HEK293 (cell line): ENCODE results near the gene VPS29.

Source experiments
- EGR2 ChIP-seq: fragments of 450-650 bp; formaldehyde crosslinking; IDR thresholded peaks from 2 replicates; pipeline ENCODE4 v1.5.1; 2016; ENCODE audit warnings: low read depth, missing biosample characterization, missing genetic modification characterization
- FEZF1 ChIP-seq: fragments of 450-650 bp; formaldehyde crosslinking; IDR thresholded peaks from 2 replicates; pipeline ENCODE4 v1.5.1; 2016; ENCODE audit warnings: missing biosample characterization, missing genetic modification characterization
- GLIS1 ChIP-seq: fragments of 450-650 bp; formaldehyde crosslinking; IDR thresholded peaks from 2 replicates; pipeline ENCODE4 v1.5.1; 2016; ENCODE audit warnings: missing biosample characterization, missing genetic modification characterization
- HOXD13 ChIP-seq: sonication (generic); formaldehyde crosslinking; IDR thresholded peaks from 2 replicates; pipeline ENCODE4 v1.8.0; 2022; ENCODE audit warnings: missing genetic modification reagents, borderline replicate concordance
- KLF1 ChIP-seq: fragments of 450-650 bp; formaldehyde crosslinking; IDR thresholded peaks from 2 replicates; pipeline ENCODE4 v1.5.1; 2016; ENCODE audit warnings: missing biosample characterization, missing genetic modification characterization
- OSR2 ChIP-seq: fragments of 450-650 bp; formaldehyde crosslinking; IDR thresholded peaks from 2 replicates; pipeline ENCODE4 v1.5.1; 2016; ENCODE audit warnings: missing biosample characterization, missing genetic modification characterization
- ZBTB1 ChIP-seq: fragments of 450-650 bp; formaldehyde crosslinking; IDR thresholded peaks from 2 replicates; pipeline ENCODE4 v1.5.1; 2016; ENCODE audit warnings: missing biosample characterization, missing genetic modification characterization
- ZFHX2 ChIP-seq: fragments of 450-650 bp; formaldehyde crosslinking; conservative IDR thresholded peaks from 2 replicates; pipeline ENCODE4 v1.5.1; 2016; ENCODE audit warnings: missing biosample characterization, missing genetic modification characterization
- ZNF10 ChIP-seq: fragments of 450-650 bp; formaldehyde crosslinking; IDR thresholded peaks from 2 replicates; pipeline ENCODE4 v1.5.1; 2017; ENCODE audit warnings: missing biosample characterization, missing genetic modification characterization
- ZNF132 ChIP-seq: fragments of 450-650 bp; formaldehyde crosslinking; IDR thresholded peaks from 2 replicates; pipeline ENCODE4 v1.5.1; 2017; ENCODE audit warnings: missing biosample characterization, missing genetic modification characterization, borderline replicate concordance
- ZNF19 ChIP-seq: fragments of 450-650 bp; formaldehyde crosslinking; IDR thresholded peaks from 2 replicates; pipeline ENCODE4; 2016; ENCODE audit warnings: missing biosample characterization, missing genetic modification characterization, low read depth
- ZNF23 ChIP-seq: fragments of 450-650 bp; formaldehyde crosslinking; IDR thresholded peaks from 2 replicates; pipeline ENCODE4 v1.5.1; 2016; ENCODE audit warnings: missing biosample characterization, missing genetic modification characterization, borderline replicate concordance
- ZNF24 ChIP-seq: fragments of 450-650 bp; formaldehyde crosslinking; IDR thresholded peaks from 2 replicates; pipeline ENCODE4 v1.5.1; 2016; ENCODE audit warnings: missing biosample characterization, missing genetic modification characterization
- ZNF341 ChIP-seq: fragments of 450-650 bp; formaldehyde crosslinking; IDR thresholded peaks from 2 replicates; pipeline ENCODE4; 2016; ENCODE audit warnings: low read depth, missing biosample characterization, missing genetic modification characterization
- ZNF521 ChIP-seq: fragments of 450-650 bp; formaldehyde crosslinking; IDR thresholded peaks from 2 replicates; pipeline ENCODE4 v1.5.1; 2017; ENCODE audit warnings: missing biosample characterization, mild to moderate bottlenecking, missing genetic modification characterization
- ZNF561 ChIP-seq: fragments of 450-650 bp; IDR thresholded peaks from 2 replicates; pipeline ENCODE4 v1.5.1; 2018; ENCODE audit warnings: missing biosample characterization, missing genetic modification characterization, borderline replicate concordance
- ZNF571 ChIP-seq: fragments of 450-650 bp; formaldehyde crosslinking; IDR thresholded peaks from 2 replicates; pipeline ENCODE4 v1.5.0; 2017; ENCODE audit warnings: missing biosample characterization, missing genetic modification characterization
- ZNF626 ChIP-seq: fragments of 450-650 bp; sonication (Bioruptor Pico); formaldehyde crosslinking; IDR thresholded peaks from 2 replicates; pipeline ENCODE4 v1.5.1; 2018; ENCODE audit warnings: missing biosample characterization, missing genetic modification characterization, inconsistent platforms
- ZNF670 ChIP-seq: fragments of 450-650 bp; formaldehyde crosslinking; IDR thresholded peaks from 2 replicates; pipeline ENCODE4 v1.5.1; 2016; ENCODE audit warnings: missing biosample characterization, missing genetic modification characterization, low read depth
- ZNF830 ChIP-seq: fragments of 450-650 bp; IDR thresholded peaks from 2 replicates; pipeline ENCODE4 v1.5.0; 2018; ENCODE audit warnings: missing biosample characterization, missing genetic modification characterization, low read depth, mild to moderate bottlenecking, moderate library complexity
- ZNF843 ChIP-seq: fragments of 450-650 bp; formaldehyde crosslinking; IDR thresholded peaks from 2 replicates; pipeline ENCODE4 v1.5.1; 2016; ENCODE audit warnings: missing biosample characterization, missing genetic modification characterization
- ZSCAN23 ChIP-seq: fragments of 450-650 bp; formaldehyde crosslinking; IDR thresholded peaks from 2 replicates; pipeline ENCODE4 v1.5.1; 2016; ENCODE audit warnings: missing biosample characterization, missing genetic modification characterization
- TF ChIP-seq, protein P1 (sequence below): fragments of 450-650 bp; IDR thresholded peaks from 2 replicates; pipeline ENCODE4 v1.5.1; 2018; ENCODE audit warnings: missing biosample characterization, mild to moderate bottlenecking, missing genetic modification characterization
- TF ChIP-seq, protein P2 (sequence below): fragments of 450-650 bp; formaldehyde crosslinking; IDR thresholded peaks from 2 replicates; pipeline ENCODE4 v1.5.1; 2016; ENCODE audit warnings: missing biosample characterization, missing genetic modification characterization, low read depth
- TF ChIP-seq, protein P3 (sequence below): fragments of 450-650 bp; formaldehyde crosslinking; IDR thresholded peaks from 2 replicates; pipeline ENCODE4 v1.5.1; 2016; ENCODE audit warnings: missing biosample characterization, missing genetic modification characterization
- TF ChIP-seq, protein P4 (sequence below): fragments of 450-650 bp; formaldehyde crosslinking; IDR thresholded peaks from 2 replicates; pipeline ENCODE4 v1.5.0; 2017; ENCODE audit warnings: missing biosample characterization, missing genetic modification characterization, borderline replicate concordance
- TF ChIP-seq, protein P5 (sequence below): fragments of 450-650 bp; formaldehyde crosslinking; IDR thresholded peaks from 2 replicates; pipeline ENCODE4 v1.5.1; 2017; ENCODE audit warnings: missing biosample characterization, missing genetic modification characterization
- TF ChIP-seq, protein P6 (sequence below): IDR thresholded peaks from 2 replicates; pipeline ENCODE4 v1.6.1; 2011; ENCODE audit warnings: mild to moderate bottlenecking, low read depth, low read length, borderline replicate concordance

Gene VPS29

DNA sequence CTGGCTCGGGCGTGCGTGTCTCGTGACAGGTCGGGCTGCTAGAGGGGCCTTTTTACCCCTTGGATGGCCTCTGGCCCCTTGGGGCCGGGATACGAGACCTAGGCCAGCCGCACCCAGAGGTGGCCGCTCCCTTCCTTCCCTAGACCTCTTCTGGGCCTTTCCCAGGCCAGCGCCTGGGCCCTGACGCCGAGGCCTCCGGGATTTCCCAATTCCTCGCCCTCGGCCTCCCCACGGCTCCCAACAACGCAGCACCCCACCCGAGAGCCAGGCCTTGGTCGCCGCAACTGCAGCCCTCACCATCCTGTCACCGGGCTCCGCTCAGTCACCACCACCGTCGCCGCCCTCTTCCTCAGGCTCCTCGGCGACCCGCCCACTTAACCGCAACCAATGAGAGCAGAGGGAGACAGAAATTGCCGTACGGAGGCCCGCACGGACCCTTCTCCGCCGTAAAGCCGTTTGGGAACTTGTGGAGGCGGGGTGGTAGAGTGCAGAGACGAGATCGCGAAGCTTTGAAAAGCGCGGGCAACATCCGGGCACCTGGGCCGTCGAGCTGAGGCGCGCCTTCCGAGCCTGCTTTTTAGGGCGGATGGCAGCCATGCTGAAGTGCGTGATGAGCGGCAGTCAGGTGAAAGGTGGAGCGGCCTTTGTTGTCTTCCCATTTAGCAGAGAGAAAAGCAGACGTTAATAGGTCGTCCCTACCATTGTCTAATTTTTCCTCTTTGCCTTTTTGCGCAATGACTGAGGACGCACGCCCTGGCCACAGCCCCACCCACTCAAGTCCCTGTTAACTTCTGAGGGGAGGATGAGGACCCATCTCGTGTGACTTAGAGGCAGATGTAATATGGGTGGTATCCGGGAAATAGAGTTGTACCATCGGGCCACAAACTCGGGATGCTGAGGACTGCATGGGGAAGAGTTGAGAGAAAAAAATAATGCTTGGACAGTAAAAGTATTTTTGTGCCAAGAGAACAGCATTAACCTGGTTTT lies at the start of gene VPS29, which contains the start of gene RAD9B (continued):
- TF ChIP-seq EGR2 (tag by site-specific recombination) = peak; percentile 82
- TF ChIP-seq, protein P1, sequence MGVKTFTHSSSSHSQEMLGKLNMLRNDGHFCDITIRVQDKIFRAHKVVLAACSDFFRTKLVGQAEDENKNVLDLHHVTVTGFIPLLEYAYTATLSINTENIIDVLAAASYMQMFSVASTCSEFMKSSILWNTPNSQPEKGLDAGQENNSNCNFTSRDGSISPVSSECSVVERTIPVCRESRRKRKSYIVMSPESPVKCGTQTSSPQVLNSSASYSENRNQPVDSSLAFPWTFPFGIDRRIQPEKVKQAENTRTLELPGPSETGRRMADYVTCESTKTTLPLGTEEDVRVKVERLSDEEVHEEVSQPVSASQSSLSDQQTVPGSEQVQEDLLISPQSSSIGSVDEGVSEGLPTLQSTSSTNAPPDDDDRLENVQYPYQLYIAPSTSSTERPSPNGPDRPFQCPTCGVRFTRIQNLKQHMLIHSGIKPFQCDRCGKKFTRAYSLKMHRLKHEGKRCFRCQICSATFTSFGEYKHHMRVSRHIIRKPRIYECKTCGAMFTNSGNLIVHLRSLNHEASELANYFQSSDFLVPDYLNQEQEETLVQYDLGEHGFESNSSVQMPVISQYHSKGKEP (tag by site-specific recombination) = 0 out of 2 replicates have a peak, but pooled peaks have one; percentile 15
- TF ChIP-seq ZNF521 (tag by site-specific recombination) = no peak
- TF ChIP-seq ZNF24 (tag by site-specific recombination) = peak; percentile 92
- peak; percentile 3; the same call in 1 of the 2 replicates for TF ChIP-seq FEZF1 (tag by site-specific recombination)
- peak; percentile 92 for TF ChIP-seq ZFHX2 (tag by site-specific recombination)
- TF ChIP-seq ZBTB1 (tag by site-specific recombination) = peak; percentile 76; the same call in 1 of the 2 replicates
- 0 out of 2 replicates have a peak, but pooled peaks have one; percentile 17 for TF ChIP-seq ZSCAN23 (tag by site-specific recombination)
- TF ChIP-seq, protein P2, sequence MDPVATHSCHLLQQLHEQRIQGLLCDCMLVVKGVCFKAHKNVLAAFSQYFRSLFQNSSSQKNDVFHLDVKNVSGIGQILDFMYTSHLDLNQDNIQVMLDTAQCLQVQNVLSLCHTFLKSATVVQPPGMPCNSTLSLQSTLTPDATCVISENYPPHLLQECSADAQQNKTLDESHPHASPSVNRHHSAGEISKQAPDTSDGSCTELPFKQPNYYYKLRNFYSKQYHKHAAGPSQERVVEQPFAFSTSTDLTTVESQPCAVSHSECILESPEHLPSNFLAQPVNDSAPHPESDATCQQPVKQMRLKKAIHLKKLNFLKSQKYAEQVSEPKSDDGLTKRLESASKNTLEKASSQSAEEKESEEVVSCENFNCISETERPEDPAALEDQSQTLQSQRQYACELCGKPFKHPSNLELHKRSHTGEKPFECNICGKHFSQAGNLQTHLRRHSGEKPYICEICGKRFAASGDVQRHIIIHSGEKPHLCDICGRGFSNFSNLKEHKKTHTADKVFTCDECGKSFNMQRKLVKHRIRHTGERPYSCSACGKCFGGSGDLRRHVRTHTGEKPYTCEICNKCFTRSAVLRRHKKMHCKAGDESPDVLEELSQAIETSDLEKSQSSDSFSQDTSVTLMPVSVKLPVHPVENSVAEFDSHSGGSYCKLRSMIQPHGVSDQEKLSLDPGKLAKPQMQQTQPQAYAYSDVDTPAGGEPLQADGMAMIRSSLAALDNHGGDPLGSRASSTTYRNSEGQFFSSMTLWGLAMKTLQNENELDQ (tag by site-specific recombination) = no peak
- TF ChIP-seq ZNF23 = no peak
- TF ChIP-seq HOXD13 = no peak; the same call in 1 of the 2 replicates
- TF ChIP-seq ZNF10 = no peak; the same call in 1 of the 2 replicates
- TF ChIP-seq, protein P3, sequence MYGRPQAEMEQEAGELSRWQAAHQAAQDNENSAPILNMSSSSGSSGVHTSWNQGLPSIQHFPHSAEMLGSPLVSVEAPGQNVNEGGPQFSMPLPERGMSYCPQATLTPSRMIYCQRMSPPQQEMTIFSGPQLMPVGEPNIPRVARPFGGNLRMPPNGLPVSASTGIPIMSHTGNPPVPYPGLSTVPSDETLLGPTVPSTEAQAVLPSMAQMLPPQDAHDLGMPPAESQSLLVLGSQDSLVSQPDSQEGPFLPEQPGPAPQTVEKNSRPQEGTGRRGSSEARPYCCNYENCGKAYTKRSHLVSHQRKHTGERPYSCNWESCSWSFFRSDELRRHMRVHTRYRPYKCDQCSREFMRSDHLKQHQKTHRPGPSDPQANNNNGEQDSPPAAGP (tag by site-specific recombination) = peak; percentile 47; the same call in 1 of the 2 replicates
- TF ChIP-seq ZNF571 = no peak
- peak; percentile 67 for TF ChIP-seq ZNF843 (tag by site-specific recombination)
- no peak for TF ChIP-seq ZNF670
- TF ChIP-seq, protein P4, sequence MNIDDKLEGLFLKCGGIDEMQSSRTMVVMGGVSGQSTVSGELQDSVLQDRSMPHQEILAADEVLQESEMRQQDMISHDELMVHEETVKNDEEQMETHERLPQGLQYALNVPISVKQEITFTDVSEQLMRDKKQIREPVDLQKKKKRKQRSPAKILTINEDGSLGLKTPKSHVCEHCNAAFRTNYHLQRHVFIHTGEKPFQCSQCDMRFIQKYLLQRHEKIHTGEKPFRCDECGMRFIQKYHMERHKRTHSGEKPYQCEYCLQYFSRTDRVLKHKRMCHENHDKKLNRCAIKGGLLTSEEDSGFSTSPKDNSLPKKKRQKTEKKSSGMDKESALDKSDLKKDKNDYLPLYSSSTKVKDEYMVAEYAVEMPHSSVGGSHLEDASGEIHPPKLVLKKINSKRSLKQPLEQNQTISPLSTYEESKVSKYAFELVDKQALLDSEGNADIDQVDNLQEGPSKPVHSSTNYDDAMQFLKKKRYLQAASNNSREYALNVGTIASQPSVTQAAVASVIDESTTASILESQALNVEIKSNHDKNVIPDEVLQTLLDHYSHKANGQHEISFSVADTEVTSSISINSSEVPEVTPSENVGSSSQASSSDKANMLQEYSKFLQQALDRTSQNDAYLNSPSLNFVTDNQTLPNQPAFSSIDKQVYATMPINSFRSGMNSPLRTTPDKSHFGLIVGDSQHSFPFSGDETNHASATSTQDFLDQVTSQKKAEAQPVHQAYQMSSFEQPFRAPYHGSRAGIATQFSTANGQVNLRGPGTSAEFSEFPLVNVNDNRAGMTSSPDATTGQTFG = no peak; the same call in 1 of the 2 replicates
- TF ChIP-seq KLF1 (tag by site-specific recombination) = peak; percentile 81
- TF ChIP-seq, protein P5, sequence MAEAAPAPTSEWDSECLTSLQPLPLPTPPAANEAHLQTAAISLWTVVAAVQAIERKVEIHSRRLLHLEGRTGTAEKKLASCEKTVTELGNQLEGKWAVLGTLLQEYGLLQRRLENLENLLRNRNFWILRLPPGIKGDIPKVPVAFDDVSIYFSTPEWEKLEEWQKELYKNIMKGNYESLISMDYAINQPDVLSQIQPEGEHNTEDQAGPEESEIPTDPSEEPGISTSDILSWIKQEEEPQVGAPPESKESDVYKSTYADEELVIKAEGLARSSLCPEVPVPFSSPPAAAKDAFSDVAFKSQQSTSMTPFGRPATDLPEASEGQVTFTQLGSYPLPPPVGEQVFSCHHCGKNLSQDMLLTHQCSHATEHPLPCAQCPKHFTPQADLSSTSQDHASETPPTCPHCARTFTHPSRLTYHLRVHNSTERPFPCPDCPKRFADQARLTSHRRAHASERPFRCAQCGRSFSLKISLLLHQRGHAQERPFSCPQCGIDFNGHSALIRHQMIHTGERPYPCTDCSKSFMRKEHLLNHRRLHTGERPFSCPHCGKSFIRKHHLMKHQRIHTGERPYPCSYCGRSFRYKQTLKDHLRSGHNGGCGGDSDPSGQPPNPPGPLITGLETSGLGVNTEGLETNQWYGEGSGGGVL (tag by site-specific recombination) = peak; percentile 43; the same call in 1 of the 2 replicates
- no peak for TF ChIP-seq ZNF626 (tag by site-specific recombination)
- TF ChIP-seq ZNF132 (tag by site-specific recombination) = no peak
- TF ChIP-seq, protein P6, sequence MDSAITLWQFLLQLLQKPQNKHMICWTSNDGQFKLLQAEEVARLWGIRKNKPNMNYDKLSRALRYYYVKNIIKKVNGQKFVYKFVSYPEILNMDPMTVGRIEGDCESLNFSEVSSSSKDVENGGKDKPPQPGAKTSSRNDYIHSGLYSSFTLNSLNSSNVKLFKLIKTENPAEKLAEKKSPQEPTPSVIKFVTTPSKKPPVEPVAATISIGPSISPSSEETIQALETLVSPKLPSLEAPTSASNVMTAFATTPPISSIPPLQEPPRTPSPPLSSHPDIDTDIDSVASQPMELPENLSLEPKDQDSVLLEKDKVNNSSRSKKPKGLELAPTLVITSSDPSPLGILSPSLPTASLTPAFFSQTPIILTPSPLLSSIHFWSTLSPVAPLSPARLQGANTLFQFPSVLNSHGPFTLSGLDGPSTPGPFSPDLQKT = no peak
- TF ChIP-seq ZNF830 (tag by site-specific recombination) = no peak
- no peak for TF ChIP-seq OSR2 (tag by site-specific recombination)
- no peak for TF ChIP-seq ZNF19 (tag by site-specific recombination)
- TF ChIP-seq ZNF561 (tag by site-specific recombination) = peak; percentile 19
- peak; percentile 73 for TF ChIP-seq GLIS1 (tag by site-specific recombination)
- no peak for TF ChIP-seq ZNF341 (tag by site-specific recombination)
